ENCODE data around the gene P4HA2.

The P4HA2 gene

GRCh38 chr5:132260714-132261551, 33.3 kb upstream of the P4HA2 start:
- Histone ChIP-seq H3K4me3 (replicated peaks; ENCODE audit: low read depth, low read length) (no peak overlapping the region), H3K27me3 (replicated peaks; ENCODE audit: control insufficient read depth, insufficient read depth, low read length) (no peaks in the 10 kb centered on the region; the same call in 1 of the 2 replicates), H3K36me3 (ENCODE audit: control insufficient read depth, insufficient read depth, low read length) (no peaks in the 10 kb centered on the region)
- no peak for TF ChIP-seq CTCF (IDR thresholded peaks at IDR 0.05; ENCODE audit: insufficient read depth, low read length, poor library complexity, severe bottlenecking)
- no peak for DNase-seq (ENCODE audit: extremely low read depth, insufficient read length)

GRCh38 chr5:132260051-132260450, 32.4 kb upstream of the P4HA2 start:
- no peaks in the 10 kb centered on the region; the same call in 1 of the 2 replicates for H3K27me3 ChIP-seq (replicated peaks; ENCODE audit: control insufficient read depth, insufficient read depth, low read length)
- H3K36me3 ChIP-seq (ENCODE audit: control insufficient read depth, insufficient read depth, low read length) = no peaks in the 10 kb centered on the region
- no peak for TF ChIP-seq CTCF (IDR thresholded peaks at IDR 0.05; ENCODE audit: insufficient read depth, low read length, poor library complexity, severe bottlenecking)
- H3K4me3 ChIP-seq (replicated peaks; ENCODE audit: low read depth, low read length) = no peak overlapping the region
- DNase-seq (ENCODE audit: extremely low read depth, insufficient read length) = no peak

- Histone ChIP-seq H3K27me3 (replicated peaks; ENCODE audit: control insufficient read depth, insufficient read depth, low read length) (no peaks in the 10 kb centered on the region; the same call in 1 of the 2 replicates), H3K36me3 (ENCODE audit: control insufficient read depth, insufficient read depth, low read length) (no peaks in the 10 kb centered on the region), H3K4me3 (replicated peaks; ENCODE audit: low read depth, low read length) (no peak overlapping the region)
- no peak for TF ChIP-seq CTCF (IDR thresholded peaks at IDR 0.05; ENCODE audit: insufficient read depth, low read length, poor library complexity, severe bottlenecking)
- DNase-seq (ENCODE audit: extremely low read depth, insufficient read length) = no peak
Measured at GRCh38 chr5:132259069-132259851, 31.6 kb upstream of the P4HA2 start.

GRCh38 chr5:132258102-132259068, 30.7 kb upstream of the P4HA2 start:
- no peak for DNase-seq (ENCODE audit: extremely low read depth, insufficient read length)
- Histone ChIP-seq H3K4me3 (replicated peaks; ENCODE audit: low read depth, low read length) (no peak overlapping the region), H3K36me3 (ENCODE audit: control insufficient read depth, insufficient read depth, low read length) (no peaks in the 10 kb centered on the region), H3K27me3 (replicated peaks; ENCODE audit: control insufficient read depth, insufficient read depth, low read length) (no peaks in the 10 kb centered on the region; the same call in 1 of the 2 replicates)
- no peak for TF ChIP-seq CTCF (IDR thresholded peaks at IDR 0.05; ENCODE audit: insufficient read depth, low read length, poor library complexity, severe bottlenecking)

All from GM06990 (cell line).